HFFc6 (cell line): ENCODE results near the gene SIM2. TPM values are rescaled to one million over a fixed set of nuclear protein-coding genes. Genes with fewer than 3 reads are reported as not detected.

ENCODE experiments used
- DNase-seq: peaks from one replicate; pipeline ENCODE4 v3.0.0-alpha.2; 2018
- H3K27ac Mint-ChIP-seq: 2 replicates; pipeline ENCODE4 v1.8.0; 2020; ENCODE audit warnings: mild to moderate bottlenecking, mixed read lengths
- H3K27me3 Mint-ChIP-seq: 2 replicates; pipeline ENCODE4 v1.8.0; 2021; ENCODE audit warnings: mild to moderate bottlenecking, moderate library complexity, mixed read lengths; ENCODE audit not compliant: insufficient read depth
- H3K36me3 Mint-ChIP-seq: 2 replicates; pipeline ENCODE4 v1.8.0; 2021; ENCODE audit warnings: low read depth, mixed read lengths
- H3K4me1 Mint-ChIP-seq: 2 replicates; pipeline ENCODE4 v1.8.0; 2020; ENCODE audit warnings: low read depth, mixed read lengths
- H3K4me3 Mint-ChIP-seq: 2 replicates; pipeline ENCODE4 v1.8.0; 2020; ENCODE audit warnings: mild to moderate bottlenecking, moderate library complexity, mixed read lengths
- H3K9me3 Mint-ChIP-seq: 2 replicates; pipeline ENCODE4 v1.8.0; 2020; ENCODE audit warnings: mild to moderate bottlenecking, mixed read lengths
- total RNA-seq, 6 experiments: library from RNA; stranded (reverse); fragmentation: NEBNext Ultra II Directional; extraction: Animal tissue kit (Norgen Biotek cat#: 25700); gene quantifications; 2 replicates in 1 of 6; 3 replicates in 5 of 6; pipeline ENCODE4 v1.2.3, GENCODE V29; 2021
- TF ChIP-seq, protein P1 (sequence below): fragments of 200-600 bp; sonication (generic); IDR thresholded peaks from 2 replicates; pipeline ENCODE4 v1.5.0; 2021; ENCODE audit warnings: antibody characterized with exemption, mild to moderate bottlenecking

Gene SIM2
- total RNA-seq, 6 experiments from 2014 or later = not detected

GRCh38 chr21:36709868-36710728 is 11.2 kb downstream of the SIM2 start:
- TF ChIP-seq, protein P1, sequence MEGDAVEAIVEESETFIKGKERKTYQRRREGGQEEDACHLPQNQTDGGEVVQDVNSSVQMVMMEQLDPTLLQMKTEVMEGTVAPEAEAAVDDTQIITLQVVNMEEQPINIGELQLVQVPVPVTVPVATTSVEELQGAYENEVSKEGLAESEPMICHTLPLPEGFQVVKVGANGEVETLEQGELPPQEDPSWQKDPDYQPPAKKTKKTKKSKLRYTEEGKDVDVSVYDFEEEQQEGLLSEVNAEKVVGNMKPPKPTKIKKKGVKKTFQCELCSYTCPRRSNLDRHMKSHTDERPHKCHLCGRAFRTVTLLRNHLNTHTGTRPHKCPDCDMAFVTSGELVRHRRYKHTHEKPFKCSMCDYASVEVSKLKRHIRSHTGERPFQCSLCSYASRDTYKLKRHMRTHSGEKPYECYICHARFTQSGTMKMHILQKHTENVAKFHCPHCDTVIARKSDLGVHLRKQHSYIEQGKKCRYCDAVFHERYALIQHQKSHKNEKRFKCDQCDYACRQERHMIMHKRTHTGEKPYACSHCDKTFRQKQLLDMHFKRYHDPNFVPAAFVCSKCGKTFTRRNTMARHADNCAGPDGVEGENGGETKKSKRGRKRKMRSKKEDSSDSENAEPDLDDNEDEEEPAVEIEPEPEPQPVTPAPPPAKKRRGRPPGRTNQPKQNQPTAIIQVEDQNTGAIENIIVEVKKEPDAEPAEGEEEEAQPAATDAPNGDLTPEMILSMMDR = no peak
- Mint-ChIP-seq H3K4me1 (0 out of 2 replicates have a peak, but pooled peaks cover 6% of the 10 kb centered on the region), H3K27me3 (peaks cover 73% of the 10 kb centered on the region), H3K27ac (no peak overlapping the region), H3K4me3 (no peak overlapping the region; the same call in 1 of the 2 replicates), H3K9me3 (no peaks in the 10 kb centered on the region), H3K36me3 (no peaks in the 10 kb centered on the region)
- no peak for DNase-seq

DNA sequence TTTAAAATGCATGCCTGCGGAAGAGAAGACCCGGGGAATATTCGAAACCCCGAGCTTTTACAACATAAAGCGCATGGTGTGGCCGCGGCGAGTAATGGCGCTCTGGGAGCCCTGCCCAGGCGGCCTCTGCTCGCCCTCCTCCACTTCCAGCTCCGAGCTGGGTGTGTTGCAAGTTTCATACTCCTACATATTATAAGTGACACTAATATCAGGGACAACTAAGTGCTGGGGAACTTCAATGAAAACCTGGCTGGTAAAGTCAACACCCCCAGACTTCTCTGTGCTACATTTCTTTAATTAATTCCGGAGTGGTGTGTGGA is 11.8 kb downstream of the SIM2 start:
- H3K27ac Mint-ChIP-seq = no peak overlapping the region
- H3K9me3 Mint-ChIP-seq = no peaks in the 10 kb centered on the region
- H3K4me1 Mint-ChIP-seq = 0 out of 2 replicates have a peak, but pooled peaks cover 6% of the 10 kb centered on the region
- H3K4me3 Mint-ChIP-seq = no peak overlapping the region; the same call in 1 of the 2 replicates
- no peaks in the 10 kb centered on the region for H3K36me3 Mint-ChIP-seq
- peaks cover 73% of the 10 kb centered on the region for H3K27me3 Mint-ChIP-seq
- DNase-seq = no peak
- TF ChIP-seq, protein P1 = no peak

- TF ChIP-seq, protein P1 = no peak
- H3K27me3 Mint-ChIP-seq = peaks cover 75% of the 10 kb centered on the region
- no peaks in the 10 kb centered on the region for H3K9me3 Mint-ChIP-seq
- H3K27ac Mint-ChIP-seq = no peak overlapping the region
- no peaks in the 10 kb centered on the region for H3K36me3 Mint-ChIP-seq
- no peak overlapping the region for H3K4me3 Mint-ChIP-seq
- H3K4me1 Mint-ChIP-seq = 0 out of 2 replicates have a peak, but pooled peaks cover 6% of the 10 kb centered on the region
- DNase-seq = no peak
Measured at GRCh38 chr21:36713746-36714145, 14.8 kb downstream of the SIM2 start.

DNA sequence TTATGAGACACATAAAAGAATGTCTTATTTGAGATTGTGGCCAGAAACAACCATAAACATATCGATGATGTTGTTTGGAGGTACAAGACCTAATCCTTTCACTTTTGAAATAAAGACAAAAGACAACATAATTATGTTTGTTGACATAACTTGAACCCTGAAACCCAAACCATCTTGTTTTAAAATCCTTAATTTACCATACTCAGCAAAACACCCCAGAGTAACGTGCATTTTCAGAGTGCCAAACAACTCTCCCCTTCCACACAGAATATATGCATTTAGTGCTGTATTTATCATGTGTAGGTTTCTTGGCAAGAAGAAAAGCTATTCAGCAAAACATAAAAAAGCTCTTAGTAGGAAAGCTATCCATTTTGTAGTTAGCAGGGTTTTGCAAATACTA is 17.5 kb downstream of the SIM2 start:
- Mint-ChIP-seq H3K27ac (no peak overlapping the region), H3K4me1 (no peaks in the 10 kb centered on the region), H3K9me3 (no peaks in the 10 kb centered on the region), H3K4me3 (no peak overlapping the region), H3K36me3 (no peaks in the 10 kb centered on the region), H3K27me3 (peaks cover 78% of the 10 kb centered on the region)
- TF ChIP-seq, protein P1 = no peak
- no peak for DNase-seq

DNA sequence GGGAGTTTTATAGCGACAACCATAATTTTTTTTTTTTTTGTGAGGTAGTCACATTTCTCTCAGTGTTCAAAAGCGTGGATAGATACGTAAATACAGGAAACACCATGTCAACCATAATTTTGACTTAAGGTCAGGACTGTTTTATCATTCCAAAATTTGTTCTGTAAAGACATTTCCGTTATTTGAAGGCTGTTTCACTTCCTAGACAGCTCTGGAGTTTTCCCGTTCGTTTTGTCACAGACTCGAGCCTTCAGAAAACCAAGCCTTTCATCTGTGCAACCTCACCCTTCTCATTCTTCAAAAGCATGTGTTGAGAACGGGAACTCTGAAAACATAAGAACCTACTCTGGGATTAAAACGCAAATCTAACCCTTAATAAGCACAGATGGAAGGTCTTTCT is 17.9 kb downstream of the SIM2 start:
- Mint-ChIP-seq H3K9me3 (no peaks in the 10 kb centered on the region), H3K27ac (no peak overlapping the region), H3K27me3 (peaks cover 81% of the 10 kb centered on the region), H3K4me3 (no peak overlapping the region), H3K4me1 (no peaks in the 10 kb centered on the region), H3K36me3 (no peaks in the 10 kb centered on the region)
- TF ChIP-seq, protein P1 = no peak
- no peak for DNase-seq
